Stomach (tissue), 9 donors: ENCODE data around the gene PMFBP1. TPM values are rescaled to one million over a fixed set of nuclear protein-coding genes. Genes with fewer than 3 reads are reported as not detected.

ENCODE experiments used
- DNase-seq, 2 donors: peaks; one replicate each; pipeline versions ENCODE4 v3.0.0 to v3.0.0-alpha.2; 2013 to 2019
- H3K27ac ChIP-seq, 5 donors: fragments of 200-600 bp in 4 of 5; sonication (generic) in 4 of 5; one replicate each; pipeline ENCODE4 v1.5.1; 2013 to 2019; ENCODE audit warnings: mild to moderate bottlenecking in 1 of 5, moderate library complexity in 1 of 5
- H3K27me3 ChIP-seq, 3 donors: fragments of 200-600 bp; sonication (generic); one replicate each; pipeline ENCODE4 v1.5.1; 2017 to 2019; ENCODE audit warnings: mixed run types in 1 of 3
- H3K36me3 ChIP-seq, 4 donors: fragments of 200-600 bp; sonication (generic); 1 replicate in 3 of 4; 2 replicates in 1 of 4; pipeline ENCODE4 v1.5.1; 2016 to 2019
- H3K4me1 ChIP-seq, 4 donors: fragments of 200-600 bp; sonication (generic); one replicate each; pipeline ENCODE4 v1.5.1; 2016 to 2019
- H3K4me3 ChIP-seq, 4 donors: fragments of 200-600 bp; sonication (generic) in 3 of 4; one replicate each; pipeline ENCODE4 v1.5.1; 2016 to 2019; ENCODE audit warnings: mild to moderate bottlenecking in 1 of 4
- H3K9me3 ChIP-seq, 4 donors: fragments of 200-600 bp; sonication (generic); one replicate each; pipeline ENCODE4 v1.5.1; 2016 to 2019
- CTCF ChIP-seq, 7 experiments: fragments of 450-650 bp in 4 of 7; fragments of 200-600 bp in 3 of 7; sonication (generic) in 3 of 7; IDR thresholded peaks; one replicate each; pipeline ENCODE4 v1.5.1; 2016 to 2019; ENCODE audit warnings: antibody characterized with exemption in 7 of 7, control low read depth in 2 of 7, mild to moderate bottlenecking in 1 of 7
- EP300 ChIP-seq: sonication (generic); formaldehyde crosslinking; IDR thresholded peaks from one replicate; pipeline ENCODE4 v1.6.1; 2017; ENCODE audit warnings: antibody characterized with exemption
- POLR2A ChIP-seq, 4 donors: fragments of 450-650 bp; IDR thresholded peaks; one replicate each; pipeline ENCODE4 v1.6.1; 2016; ENCODE audit warnings: antibody characterized with exemption in 4 of 4, control low read depth in 2 of 4, mild to moderate bottlenecking in 1 of 4, moderate library complexity in 1 of 4
- POLR2AphosphoS5 ChIP-seq, 3 donors: sonication (generic); formaldehyde crosslinking; IDR thresholded peaks; one replicate each; pipeline ENCODE4 v1.6.1; 2016; ENCODE audit warnings: antibody characterized with exemption in 3 of 3
- whole genome bisulfite sequencing, 5 donors: extraction: QIAGEN DNeasy Blood & Tissue Kit in 3 of 5; methylation state at CpG; one replicate each; pipeline versions ENCODE4 v1.1.5 to v1.1.7; 2013 to 2018; 5-methylcytosine and 5-hydroxymethylcytosine counted together
- intact Hi-C: fragments of 100-400 bp; cut with DNase I; formaldehyde crosslinking; loops from one replicate; pipeline ENCODE4 v1.15.1; 2023; ENCODE audit warnings: low total_unique reads
- polyA plus RNA-seq, 3 donors: library from polyadenylated mRNA; stranded (reverse); fragments of 200-250 nt; gene quantifications; one replicate each; pipeline ENCODE4 v1.2.3, GENCODE V29; 2013
- total RNA-seq, 5 donors: library from RNA; depleted of rRNA; stranded (reverse); fragments of >200 nt; gene quantifications; one replicate each; pipeline versions ENCODE4 v1.1.0 to v1.2.3, GENCODE V29; 2014 to 2016
- donor health status: healthy with polysubstance abuse.
- donor health status: Bipolar disorder and iron deficiency.
- donor health status: healthy.

Gene PMFBP1
- total and polyA plus RNA-seq, 8 donors, result 0.29 to 9.8 (median 0.92) TPM; not detected in 1

- H3K9me3 ChIP-seq, result peaks cover 0 to 4% (median 0%) of the 10 kb centered on the region in 4 donors
- no peak for DNase-seq
- TF ChIP-seq CTCF (IDR thresholded peaks at IDR 0.05) (no peak), POLR2A (IDR thresholded peaks at IDR 0.05) (no peak)
- H3K27me3 ChIP-seq, result no peaks in the 10 kb centered on the region
- 75 to 87% (median 80%) methylated on average over 6 of the region's 6 CpGs for WGBS, 5 donors
- no peak overlapping the region for H3K4me3 ChIP-seq
- H3K4me1 ChIP-seq, result no peaks in the 10 kb centered on the region
- no peak overlapping the region for H3K27ac ChIP-seq
- no peaks in the 10 kb centered on the region for H3K36me3 ChIP-seq
- intact Hi-C loops, result no loop called here
Observed at GRCh38 chr16:72216767-72217166, 44.8 kb upstream of the PMFBP1 start.

- H3K4me3 ChIP-seq, result no peak overlapping the region
- H3K27me3 ChIP-seq, result no peaks in the 10 kb centered on the region
- no peak overlapping the region for H3K27ac ChIP-seq
- no peaks in the 10 kb centered on the region for H3K4me1 ChIP-seq
- TF ChIP-seq POLR2AphosphoS5 (IDR thresholded peaks at IDR 0.05) (no peak), CTCF (IDR thresholded peaks at IDR 0.05) (no peak), EP300 (no peak), POLR2A (IDR thresholded peaks at IDR 0.05) (no peak)
- no peaks in the 10 kb centered on the region for H3K36me3 ChIP-seq
- no peak for DNase-seq
- intact Hi-C loops, result no loop called here
- peaks cover 0 to 4% (median 0%) of the 10 kb centered on the region in 4 donors for H3K9me3 ChIP-seq
Observed at GRCh38 chr16:72214821-72215220, 42.9 kb upstream of the PMFBP1 start.

GRCh38 chr16:72211110-72211509, 39.2 kb upstream of the PMFBP1 start:
- Histone ChIP-seq H3K27me3 (no peaks in the 10 kb centered on the region), H3K27ac (no peak overlapping the region), H3K4me1 (no peaks in the 10 kb centered on the region), H3K4me3 (no peak overlapping the region), H3K36me3 (no peaks in the 10 kb centered on the region), H3K9me3 (peaks cover 0 to 4% (median 0%) of the 10 kb centered on the region in 4 donors)
- no peak for TF ChIP-seq POLR2A (IDR thresholded peaks at IDR 0.05)
- TF ChIP-seq POLR2AphosphoS5 (IDR thresholded peaks at IDR 0.05), result no peak
- no peak for TF ChIP-seq CTCF (IDR thresholded peaks at IDR 0.05)
- no peak for TF ChIP-seq EP300
- no peak for DNase-seq
- intact Hi-C loops, result no loop called here

- no peak for DNase-seq
- intact Hi-C loops, result no loop called here
- peaks cover 0 to 4% (median 0%) of the 10 kb centered on the region in 4 donors for H3K9me3 ChIP-seq
- H3K27ac ChIP-seq, result no peak overlapping the region
- no peaks in the 10 kb centered on the region for H3K27me3 ChIP-seq
- WGBS, 5 donors, result 67 to 98% (median 85%) methylated on average over 3 of the region's 3 CpGs
- H3K4me1 ChIP-seq, result no peaks in the 10 kb centered on the region
- no peaks in the 10 kb centered on the region for H3K36me3 ChIP-seq
- TF ChIP-seq EP300, result no peak
- no peak for TF ChIP-seq CTCF (IDR thresholded peaks at IDR 0.05)
- no peak for TF ChIP-seq POLR2AphosphoS5 (IDR thresholded peaks at IDR 0.05)
- no peak for TF ChIP-seq POLR2A (IDR thresholded peaks at IDR 0.05)
- no peak overlapping the region for H3K4me3 ChIP-seq
Observed at GRCh38 chr16:72210555-72210954, 38.6 kb upstream of the PMFBP1 start.
